Neural cell (in vitro differentiated cells): ENCODE measurements around the gene DBP.

Source experiments
- EZH2 ChIP-seq: fragments of 200-600, 300-800 bp; shearing (Covaris generic), sonication (generic); IDR thresholded peaks from 2 replicates; pipeline ENCODE4 v1.6.1; 2014; ENCODE audit warnings: antibody characterized with exemption, low read length, borderline replicate concordance, mild to moderate bottlenecking; ENCODE audit not compliant: insufficient read depth, poor library complexity, severe bottlenecking
- MXI1 ChIP-seq: fragments of 450-650 bp; conservative IDR thresholded peaks from 2 replicates; pipeline ENCODE4 v1.6.1; 2014; ENCODE audit warnings: antibody characterized with exemption, mild to moderate bottlenecking; ENCODE audit not compliant: poor library complexity, severe bottlenecking
- POLR2AphosphoS5 ChIP-seq: IDR thresholded peaks from 2 replicates; pipeline ENCODE4 v1.6.1; 2012
- TF ChIP-seq, protein P1 (sequence below): fragments of 450-650 bp; IDR thresholded peaks from 2 replicates; pipeline ENCODE4 v1.5.1; 2014; ENCODE audit warnings: antibody characterized with exemption, mild to moderate bottlenecking, moderate library complexity; ENCODE audit not compliant: poor library complexity, severe bottlenecking

DNA sequence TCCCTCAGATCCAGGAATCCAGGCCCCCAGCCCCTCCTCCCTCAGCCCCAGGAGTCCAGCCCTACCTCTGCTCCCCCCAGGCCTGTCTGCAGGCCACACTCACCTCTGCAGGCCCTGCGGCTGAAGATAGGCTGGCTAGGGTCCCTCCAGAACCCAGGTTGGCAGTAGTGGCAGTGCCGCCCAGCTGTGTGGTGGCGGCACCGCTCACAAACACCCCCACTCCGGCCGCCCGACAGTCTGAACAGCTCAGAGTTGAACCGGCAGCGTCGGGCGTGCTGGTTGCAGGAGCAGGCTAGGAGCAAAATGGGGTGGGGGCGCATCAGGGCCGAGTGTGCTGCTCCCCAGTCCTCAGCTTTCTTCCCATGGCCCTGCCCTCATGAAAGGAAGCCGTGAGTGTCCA is 27.3 kb upstream of the DBP start:
- TF ChIP-seq, protein P1, sequence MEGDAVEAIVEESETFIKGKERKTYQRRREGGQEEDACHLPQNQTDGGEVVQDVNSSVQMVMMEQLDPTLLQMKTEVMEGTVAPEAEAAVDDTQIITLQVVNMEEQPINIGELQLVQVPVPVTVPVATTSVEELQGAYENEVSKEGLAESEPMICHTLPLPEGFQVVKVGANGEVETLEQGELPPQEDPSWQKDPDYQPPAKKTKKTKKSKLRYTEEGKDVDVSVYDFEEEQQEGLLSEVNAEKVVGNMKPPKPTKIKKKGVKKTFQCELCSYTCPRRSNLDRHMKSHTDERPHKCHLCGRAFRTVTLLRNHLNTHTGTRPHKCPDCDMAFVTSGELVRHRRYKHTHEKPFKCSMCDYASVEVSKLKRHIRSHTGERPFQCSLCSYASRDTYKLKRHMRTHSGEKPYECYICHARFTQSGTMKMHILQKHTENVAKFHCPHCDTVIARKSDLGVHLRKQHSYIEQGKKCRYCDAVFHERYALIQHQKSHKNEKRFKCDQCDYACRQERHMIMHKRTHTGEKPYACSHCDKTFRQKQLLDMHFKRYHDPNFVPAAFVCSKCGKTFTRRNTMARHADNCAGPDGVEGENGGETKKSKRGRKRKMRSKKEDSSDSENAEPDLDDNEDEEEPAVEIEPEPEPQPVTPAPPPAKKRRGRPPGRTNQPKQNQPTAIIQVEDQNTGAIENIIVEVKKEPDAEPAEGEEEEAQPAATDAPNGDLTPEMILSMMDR, result no peak
- TF ChIP-seq EZH2 (no peak), MXI1 (no peak), POLR2AphosphoS5 (no peak)
